HG03139 (cell line): ENCODE results near the gene PRDM7.
"Not testable (repeated sequence)": the region's sequence is repeated elsewhere in the genome, so short reads cannot be mapped to it uniquely, and the experiment has no call there.

Source experiments
- ATAC-seq: cut with Tn5 transposase; IDR thresholded peaks from one replicate; pipeline ENCODE4 v1.9.1; 2021; ENCODE audit not compliant: unreplicated experiment

PRDM7 gene

GRCh38 chr16:90072442-90073105 lies 4.6 kb downstream of the PRDM7 start:
- ATAC-seq: no peak

DNA sequence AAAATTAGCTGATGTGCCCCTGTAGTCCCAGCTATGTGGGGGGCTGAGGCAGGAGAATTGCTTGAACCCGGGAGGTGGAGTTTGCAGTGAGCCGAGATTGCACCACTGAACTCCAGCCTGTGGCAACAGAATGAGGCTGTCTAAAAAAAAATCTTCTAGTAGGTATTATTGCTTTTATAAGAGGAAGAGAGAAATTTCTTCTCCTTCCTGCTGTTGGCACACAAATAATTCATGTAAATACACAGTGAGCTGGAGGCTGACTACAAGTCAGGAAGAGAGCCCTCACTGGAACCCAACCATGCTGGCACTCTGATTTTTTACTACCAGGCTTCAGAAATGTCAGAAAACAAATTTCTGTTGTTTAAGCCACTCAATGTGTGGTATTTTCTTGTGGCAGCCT lies 6.7 kb downstream of the PRDM7 start:
- no peak for ATAC-seq

DNA sequence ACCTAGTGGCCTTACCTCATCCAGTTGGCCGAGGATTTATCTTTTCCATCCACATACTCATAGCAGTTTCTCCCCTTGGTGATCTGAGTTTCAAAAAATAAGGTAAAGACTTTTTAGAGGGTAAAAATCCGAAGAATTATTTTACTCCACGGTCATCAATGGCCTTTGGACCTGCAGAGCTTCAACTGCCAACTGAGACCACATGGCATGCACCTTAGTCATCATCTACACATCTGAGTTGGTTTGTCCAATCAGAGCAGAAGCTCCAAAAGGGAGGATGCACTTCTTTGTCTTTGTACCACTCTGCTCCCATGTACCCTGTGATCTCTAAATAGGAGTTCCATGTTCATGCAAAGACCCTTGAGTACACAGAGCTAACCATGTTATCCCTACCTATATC lies 15.7 kb downstream of the PRDM7 start:
- no peak for ATAC-seq

- no peak for ATAC-seq
Observed at GRCh38 chr16:90057738-90058173, 19.4 kb downstream of the PRDM7 start.

DNA sequence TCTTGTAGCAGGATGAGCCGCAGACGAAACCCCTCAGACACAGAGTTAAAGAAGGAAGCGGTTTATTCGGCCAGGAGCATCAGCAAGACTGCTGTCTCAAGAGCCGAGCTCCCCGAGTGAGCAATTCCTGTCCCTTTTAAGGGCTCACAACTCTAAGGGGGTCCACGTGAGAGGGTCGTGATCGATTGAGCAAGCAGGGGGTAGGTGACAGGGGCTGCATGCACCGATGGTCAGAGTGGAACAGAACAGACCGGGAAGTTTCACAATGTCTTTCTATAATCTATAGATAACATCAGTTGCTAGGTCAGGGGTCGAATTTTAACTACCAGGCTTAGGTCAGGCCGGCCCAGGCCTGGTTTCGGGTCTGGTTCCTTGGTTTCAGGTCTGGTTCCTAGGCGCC lies 20.6 kb downstream of the PRDM7 start:
- ATAC-seq: not testable (repeated sequence)

DNA sequence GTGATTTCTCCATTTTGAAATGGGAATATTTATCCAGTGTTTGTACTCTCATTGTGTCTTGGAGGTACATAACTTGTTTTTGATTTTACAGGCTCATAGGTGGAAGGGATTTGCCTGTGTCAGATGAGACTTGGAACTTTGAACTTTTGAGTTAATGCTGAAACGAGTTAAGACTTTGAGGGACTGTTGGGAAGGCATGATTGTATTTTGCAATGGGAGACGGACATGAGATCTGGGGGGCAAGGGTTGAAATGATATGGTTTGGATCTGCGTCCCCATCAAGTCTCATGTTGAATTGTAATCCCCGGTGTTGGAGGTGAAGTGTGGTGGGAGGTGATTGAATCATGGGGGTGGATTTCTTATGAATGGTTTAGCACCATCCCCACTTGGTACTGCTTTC lies 21.8 kb downstream of the PRDM7 start:
- ATAC-seq: no peak

- ATAC-seq: no peak
Observed at GRCh38 chr16:90054554-90054953, 22.6 kb downstream of the PRDM7 start.

- no peak for ATAC-seq
Observed at GRCh38 chr16:90053902-90054500, 23.1 kb downstream of the PRDM7 start.

- no peak for ATAC-seq
Observed at GRCh38 chr16:90050969-90051368, 26.2 kb downstream of the PRDM7 start.

DNA sequence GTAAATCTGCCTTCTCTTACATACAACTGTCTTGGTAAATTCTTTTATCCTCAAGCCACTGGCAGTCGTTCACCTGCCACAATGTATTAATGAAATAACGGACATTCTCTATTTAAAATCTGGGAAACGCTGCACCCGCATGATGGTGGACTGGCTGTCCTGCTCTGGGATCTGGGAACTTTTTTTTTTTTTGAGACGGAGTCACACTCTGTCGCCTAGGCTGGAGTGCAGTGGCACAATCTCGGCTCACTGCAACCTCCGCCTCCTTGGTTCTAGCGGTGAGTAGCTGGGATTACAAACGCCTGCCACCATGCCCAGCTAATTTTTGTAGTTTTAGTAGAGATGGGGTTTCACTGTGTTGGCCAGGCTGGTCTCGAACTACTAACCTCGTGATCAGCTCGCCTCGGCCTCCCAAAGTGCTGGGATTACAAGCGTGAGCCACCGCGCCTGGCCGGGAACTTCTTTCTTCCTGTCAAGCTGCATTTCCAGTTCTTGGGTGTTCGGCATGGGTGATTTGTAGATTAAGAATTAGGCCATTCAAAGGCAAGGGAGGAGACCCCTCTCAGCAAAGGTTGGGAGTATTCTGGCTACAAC lies 28.3 kb downstream of the PRDM7 start:
- ATAC-seq: no peak

GRCh38 chr16:90048347-90048722 lies 28.8 kb downstream of the PRDM7 start:
- ATAC-seq: no peak

DNA sequence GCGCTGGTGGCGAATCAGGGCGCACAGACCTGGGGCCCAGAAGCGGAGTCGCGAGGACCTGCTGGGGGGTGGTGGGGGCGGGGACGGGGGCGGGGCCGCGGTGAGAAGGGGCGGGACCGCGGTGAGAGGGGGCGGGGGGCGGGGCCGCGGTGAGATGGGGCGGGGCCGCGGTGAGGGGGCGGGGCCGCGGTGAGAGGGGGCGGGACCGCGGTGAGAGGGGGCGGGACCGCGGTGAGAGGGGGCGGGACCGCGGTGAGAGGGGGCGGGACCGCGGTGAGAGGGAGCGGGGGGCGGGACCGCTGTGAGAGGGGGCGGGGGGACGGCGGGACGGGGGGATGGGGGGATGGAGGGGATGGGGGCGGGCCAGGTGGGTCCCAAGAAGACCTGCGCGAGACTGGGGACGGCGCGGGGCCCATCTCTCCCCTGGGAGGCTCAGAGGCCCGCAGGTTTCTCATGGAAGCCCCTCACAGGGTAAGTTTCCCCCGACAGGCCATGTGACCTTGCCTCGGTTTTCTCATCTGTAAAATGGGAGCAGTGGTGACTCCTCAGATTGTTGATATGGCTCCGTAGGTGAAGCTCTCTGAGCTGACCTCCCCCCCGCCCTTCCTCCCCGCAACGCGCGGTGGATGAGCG lies 29.3 kb downstream of the PRDM7 start:
- no peak for ATAC-seq

DNA sequence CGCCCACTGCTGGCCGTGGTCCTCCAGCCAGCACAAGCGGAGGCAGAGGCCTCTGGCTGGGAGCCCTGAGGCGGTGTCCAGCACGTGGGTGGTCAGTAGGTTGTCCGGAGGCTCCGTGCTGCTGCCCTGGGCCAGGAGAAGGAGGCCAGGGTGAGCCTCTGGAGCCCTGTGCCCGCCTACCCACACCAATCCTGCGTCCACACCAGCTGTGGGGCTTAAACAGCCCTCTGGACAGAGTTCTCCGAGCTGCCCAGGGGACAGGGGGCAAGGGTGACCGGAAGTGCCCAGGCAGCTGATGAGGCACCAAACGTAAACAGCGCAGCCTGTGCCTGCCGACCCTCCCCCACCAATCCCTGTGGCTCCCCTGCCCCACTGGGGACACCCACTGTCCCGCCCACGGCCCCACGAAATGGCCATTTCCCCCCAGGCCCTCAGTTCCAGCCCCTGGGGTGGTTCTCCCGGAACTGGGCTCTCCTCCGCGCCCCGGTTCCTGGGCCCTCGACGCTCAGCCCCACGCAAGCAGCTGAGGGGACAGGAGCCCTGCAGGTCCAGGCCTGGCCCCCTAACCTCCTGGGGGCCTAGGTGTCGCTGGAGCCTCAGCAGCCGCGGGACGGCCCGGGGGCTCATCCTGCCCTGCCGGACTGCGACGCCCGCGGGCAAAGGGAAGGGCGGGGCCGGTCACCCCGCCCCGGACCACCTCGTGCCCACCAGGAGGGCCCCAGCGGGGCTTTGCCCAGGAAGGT lies 30.0 kb downstream of the PRDM7 start:
- ATAC-seq: no peak

GRCh38 chr16:90046122-90046970 lies 30.8 kb downstream of the PRDM7 start:
- ATAC-seq: no peak

- ATAC-seq: no peak
Observed at GRCh38 chr16:90044111-90044551, 33.0 kb downstream of the PRDM7 start.

DNA sequence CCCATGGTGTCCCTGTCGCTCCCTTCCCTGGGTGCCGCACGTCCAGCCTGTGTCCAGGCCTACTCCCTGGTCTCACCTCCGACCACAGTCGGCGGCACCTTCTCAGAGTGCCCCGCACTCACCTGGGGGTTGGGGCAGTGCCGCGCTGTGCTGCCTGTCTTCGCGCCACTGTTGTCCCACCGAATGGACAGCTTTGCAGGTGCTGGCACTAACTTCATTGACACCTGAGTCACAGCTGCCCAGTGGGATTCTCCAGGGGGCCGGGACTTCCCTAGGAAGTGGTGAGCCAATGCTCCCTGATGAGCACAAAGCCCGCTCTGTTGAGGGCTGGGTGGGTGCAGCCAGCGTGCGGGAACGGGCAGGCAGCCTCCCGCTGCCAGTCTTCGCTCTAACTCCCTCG lies 33.6 kb downstream of the PRDM7 start:
- ATAC-seq: no peak

GRCh38 chr16:90042946-90043514 lies 34.1 kb downstream of the PRDM7 start:
- no peak for ATAC-seq

DNA sequence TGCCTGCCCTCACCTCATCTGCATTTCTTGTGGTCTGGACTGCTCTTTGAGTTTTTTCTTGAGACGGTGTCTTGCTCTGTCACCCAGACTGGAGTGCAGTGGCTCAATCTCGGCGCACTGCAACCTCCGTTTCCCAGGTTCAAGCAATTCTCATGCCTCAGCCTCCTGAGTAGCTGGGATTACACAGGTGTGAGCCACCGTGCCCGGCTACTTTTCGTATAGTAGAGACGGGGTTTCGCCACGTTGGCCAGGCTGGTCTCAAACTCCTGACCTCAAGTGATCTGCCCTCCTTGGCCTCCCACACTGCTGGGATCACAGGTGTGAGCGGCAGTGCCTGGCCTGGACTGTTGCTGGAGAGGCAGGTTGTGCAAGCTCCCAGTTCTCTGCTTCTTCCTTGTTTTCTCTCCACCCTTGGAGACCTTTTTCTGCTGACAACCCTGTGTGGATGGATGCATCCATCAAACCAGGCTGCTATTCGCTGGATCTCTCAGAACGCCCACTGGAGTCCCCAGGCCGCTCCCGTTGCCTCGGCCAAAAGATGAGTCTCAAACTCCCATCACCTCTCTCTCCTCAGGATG lies 35.1 kb downstream of the PRDM7 start:
- no peak for ATAC-seq

DNA sequence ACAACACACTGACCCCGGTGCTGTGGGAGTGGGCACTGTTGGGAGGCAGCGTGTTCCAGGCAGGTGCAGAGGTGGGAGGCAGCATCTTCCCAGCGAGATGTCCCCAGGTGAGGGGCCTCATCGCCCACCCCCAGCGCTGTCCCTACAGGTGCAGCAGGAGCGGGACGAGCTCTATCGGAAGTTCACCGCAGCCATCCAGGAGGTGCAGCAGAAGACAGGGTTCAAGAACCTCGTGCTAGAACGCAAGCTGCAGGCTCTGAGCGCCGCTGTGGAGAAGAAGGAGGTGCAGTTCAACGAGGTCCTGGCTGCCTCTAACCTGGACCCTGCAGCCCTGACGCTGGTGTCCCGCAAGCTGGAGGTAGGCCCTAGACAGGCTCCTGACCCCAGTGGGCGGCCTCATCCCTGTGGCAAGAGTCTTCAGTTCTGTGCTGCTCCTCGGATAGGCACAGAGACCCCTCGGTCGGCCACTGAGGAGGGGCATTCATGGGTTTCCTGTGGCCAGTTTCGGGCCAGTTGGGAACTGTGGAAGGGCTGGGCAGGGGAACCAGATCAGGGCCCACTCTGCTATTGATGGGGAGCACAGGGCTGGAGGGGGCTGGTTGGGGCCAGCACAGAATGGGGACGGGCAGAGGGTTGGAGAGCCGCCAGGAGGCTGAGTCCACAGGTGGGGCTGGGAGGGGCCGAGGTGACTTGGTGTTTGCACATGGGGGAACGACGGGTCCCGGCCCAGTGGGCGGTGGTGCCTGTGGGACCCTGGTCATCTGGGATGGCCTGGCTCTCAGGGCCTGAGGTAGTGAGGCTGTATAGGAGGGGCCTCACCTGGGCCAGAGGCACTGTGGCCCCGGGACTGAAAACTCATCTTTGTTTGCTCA lies 36.7 kb downstream of the PRDM7 start:
- ATAC-seq: no peak
